Bronchial epithelial cell (primary cell): ENCODE results near the gene USP17L12. TPM values are rescaled to one million over a fixed set of nuclear protein-coding genes. Genes with fewer than 3 reads are reported as not detected.

ENCODE experiments used
- total RNA-seq: library from RNA; depleted of rRNA; stranded (reverse); fragments of >200 nt; gene quantifications from 2 replicates; pipeline ENCODE4 v1.2.1, GENCODE V29; 2014

USP17L12 gene
- total RNA-seq, 1 donor from 2014 or later, result not detected

Other genes starting within 250 kb of the USP17L12 start
- gene FAM90A26, start 49.7 kb upstream of the USP17L12 start, total RNA-seq, result not detected in 2 replicates
- gene USP17L10, start 9.5 kb upstream of the USP17L12 start, total RNA-seq, result not detected in 2 replicates
- gene USP17L11, start 4.7 kb upstream of the USP17L12 start, total RNA-seq, result not detected in 2 replicates
- gene USP17L13, start 4.7 kb downstream of the USP17L12 start, total RNA-seq, result not detected in 2 replicates
- gene USP17L15, start 14.2 kb downstream of the USP17L12 start, total RNA-seq, result not detected in 2 replicates
- not detected in 2 replicates for gene USP17L17, start 23.7 kb downstream of the USP17L12 start, total RNA-seq
- not detected in 2 replicates for gene USP17L18, start 28.5 kb downstream of the USP17L12 start, total RNA-seq
- gene USP17L19, start 33.2 kb downstream of the USP17L12 start, total RNA-seq, result not detected in 2 replicates
- gene USP17L20, start 38.0 kb downstream of the USP17L12 start, total RNA-seq, result not detected in 2 replicates
- not detected in 2 replicates for gene USP17L21, start 42.7 kb downstream of the USP17L12 start, total RNA-seq
- gene USP17L22, start 47.5 kb downstream of the USP17L12 start, total RNA-seq, result not detected in 2 replicates
- not detected in 2 replicates for gene USP17L24, start 105.0 kb downstream of the USP17L12 start, total RNA-seq
- gene USP17L25, start 109.8 kb downstream of the USP17L12 start, total RNA-seq, result not detected in 2 replicates
- gene USP17L26, start 114.5 kb downstream of the USP17L12 start, total RNA-seq, result not detected in 2 replicates
- gene USP17L5, start 119.3 kb downstream of the USP17L12 start, total RNA-seq, result not detected in 2 replicates
- not detected in 2 replicates for gene USP17L27, start 124.0 kb downstream of the USP17L12 start, total RNA-seq
- not detected in 2 replicates for gene USP17L28, start 128.7 kb downstream of the USP17L12 start, total RNA-seq
- not detected in 2 replicates for gene USP17L29, start 133.5 kb downstream of the USP17L12 start, total RNA-seq
- not detected in 2 replicates for gene USP17L30, start 143.0 kb downstream of the USP17L12 start, total RNA-seq
- gene DEFB131A, start 224.3 kb downstream of the USP17L12 start, total RNA-seq, result not detected in 2 replicates